ENCODE results near the gene CTAG1B.

The CTAG1B gene

GRCh38 chrX:154599531-154599930, 19.6 kb downstream of the CTAG1B start:
- no peak for TF ChIP-seq CTCF (conservative IDR thresholded peaks at IDR 0.05; ENCODE audit: low read depth, low read length)
- H3K4me3 ChIP-seq (ENCODE audit: low read depth, low read length): no peak overlapping the region
- DNase-seq (ENCODE audit: low read depth): no peak

- no peak overlapping the region for H3K4me3 ChIP-seq (ENCODE audit: low read depth, low read length)
- DNase-seq (ENCODE audit: low read depth): no peak
- TF ChIP-seq CTCF (conservative IDR thresholded peaks at IDR 0.05; ENCODE audit: low read depth, low read length): no peak
Measured at GRCh38 chrX:154598656-154599055, 20.4 kb downstream of the CTAG1B start.

- DNase-seq (ENCODE audit: low read depth): no peak
- no peak for TF ChIP-seq CTCF (conservative IDR thresholded peaks at IDR 0.05; ENCODE audit: low read depth, low read length)
- H3K4me3 ChIP-seq (ENCODE audit: low read depth, low read length): no peak overlapping the region
Measured at GRCh38 chrX:154597221-154597620, 21.9 kb downstream of the CTAG1B start.

- no peak for TF ChIP-seq CTCF (conservative IDR thresholded peaks at IDR 0.05; ENCODE audit: low read depth, low read length)
- DNase-seq (ENCODE audit: low read depth): peak; percentile 55
- H3K4me3 ChIP-seq (ENCODE audit: low read depth, low read length): no peak overlapping the region
Measured at GRCh38 chrX:154596290-154596929, 22.7 kb downstream of the CTAG1B start.

GRCh38 chrX:154595559-154596249, 23.4 kb downstream of the CTAG1B start:
- H3K4me3 ChIP-seq (ENCODE audit: low read depth, low read length): no peak overlapping the region
- no peak for DNase-seq (ENCODE audit: low read depth)
- no peak for TF ChIP-seq CTCF (conservative IDR thresholded peaks at IDR 0.05; ENCODE audit: low read depth, low read length)

GRCh38 chrX:154594491-154594890, 24.6 kb downstream of the CTAG1B start:
- no peak for DNase-seq (ENCODE audit: low read depth)
- no peak overlapping the region for H3K4me3 ChIP-seq (ENCODE audit: low read depth, low read length)
- no peak for TF ChIP-seq CTCF (conservative IDR thresholded peaks at IDR 0.05; ENCODE audit: low read depth, low read length)

- no peak for DNase-seq (ENCODE audit: low read depth)
- H3K4me3 ChIP-seq (ENCODE audit: low read depth, low read length): no peak overlapping the region
- TF ChIP-seq CTCF (conservative IDR thresholded peaks at IDR 0.05; ENCODE audit: low read depth, low read length): no peak
Measured at GRCh38 chrX:154593201-154593600, 25.9 kb downstream of the CTAG1B start.
